ENCODE measurements around the gene PLOD2.

GRCh38 chr3:146020969-146021368 lies 140.0 kb downstream of the PLOD2 start:
- TF ChIP-seq CTCF (optimal IDR thresholded peaks at IDR 0.05 in 1 of 3, IDR thresholded peaks at IDR 0.05 in 1 of 3, conservative IDR thresholded peaks at IDR 0.05 in 1 of 3; ENCODE audit: extremely low read depth in 1 of 3, insufficient read depth in 2 of 3, low read length in 3 of 3), result no peak
- no peak for TF ChIP-seq EZH2 (IDR thresholded peaks at IDR 0.05; ENCODE audit: low read length)
